ENCODE data around the gene KRTAP10-3. TPM values are rescaled to one million over a fixed set of nuclear protein-coding genes. Genes with fewer than 3 reads are reported as not detected.

The KRTAP10-3 gene
- total and polyA plus RNA-seq, 2 donors (not counting 3 experiments of a cell fraction or from before 2014, with no cell fraction given): not detected

DNA sequence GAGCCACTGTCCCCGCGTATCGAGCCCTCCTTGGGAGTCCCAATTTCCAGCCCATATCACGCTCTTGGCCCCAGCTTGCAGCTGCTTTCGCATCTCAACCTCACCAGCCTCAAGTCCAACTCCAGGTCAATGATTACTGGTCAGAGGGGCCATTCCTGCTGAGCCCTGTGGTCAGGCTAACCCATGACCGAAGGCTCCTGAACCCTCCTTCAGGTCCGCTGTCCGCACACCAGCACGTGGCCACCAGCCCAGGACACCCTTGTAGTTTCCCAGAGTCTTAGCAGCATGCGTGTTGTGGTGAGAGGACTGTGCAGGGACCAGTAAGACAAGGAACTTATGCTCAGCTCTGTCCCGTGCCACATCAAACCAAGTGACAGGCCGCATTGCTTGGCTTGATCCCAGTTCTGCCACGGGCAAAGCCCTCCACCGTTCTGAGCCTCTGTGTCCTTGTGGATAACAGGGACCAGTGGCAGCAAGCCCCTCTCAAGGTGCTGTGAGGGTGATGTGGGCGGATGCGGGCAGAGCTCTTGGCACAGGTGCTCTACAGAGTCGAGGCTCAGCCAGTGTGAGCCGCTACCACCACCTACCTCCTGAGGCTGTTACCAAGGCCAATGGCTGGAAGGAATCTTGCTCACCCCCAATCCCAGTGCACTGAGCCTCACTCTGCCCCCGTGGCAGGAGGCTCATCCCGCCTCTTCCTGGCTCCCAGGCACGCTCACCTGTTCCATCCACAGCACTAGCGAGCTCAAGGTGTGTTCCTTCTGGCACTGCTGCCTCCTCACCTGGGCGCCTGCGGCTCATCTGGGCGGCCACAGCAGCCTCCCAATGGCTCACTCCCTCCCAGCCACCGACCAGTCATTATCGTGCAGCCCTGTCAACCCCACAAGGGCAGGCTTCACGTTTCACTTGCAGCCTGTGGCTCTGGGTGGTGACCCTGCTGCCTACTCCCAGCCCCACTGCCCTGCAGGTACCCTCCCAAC is 39.0 kb downstream of the KRTAP10-3 start:
- H3K4me1 ChIP-seq (ENCODE audit: control insufficient read depth, extremely low read depth, insufficient read depth, low read length): no peaks in the 10 kb centered on the region
- no peak for FAIRE-seq
- H3K27ac ChIP-seq (ENCODE audit: insufficient read depth, low read depth, low read length): no peak overlapping the region
- no peak overlapping the region for H3K9ac ChIP-seq (replicated peaks; ENCODE audit: extremely low read depth, insufficient read depth, low read length)
- no peaks in the 10 kb centered on the region for H3K9me1 ChIP-seq (replicated peaks; ENCODE audit: control insufficient read depth, extremely low read depth, insufficient read depth, low read length)
- DNase-seq (ENCODE audit: low read depth, low spot score): no peak
- no peaks in the 10 kb centered on the region for H3K79me2 ChIP-seq (ENCODE audit: control insufficient read depth, insufficient read depth, low read length)
- ChIA-PET CTCF (no interaction called here), POLR2A (no interaction called here)
- no peaks in the 10 kb centered on the region for H3K36me3 ChIP-seq (ENCODE audit: control insufficient read depth in 2 of 2, extremely low read depth in 1 of 2, insufficient read depth in 2 of 2, low read length in 2 of 2)
- no peak overlapping the region for H2AFZ ChIP-seq (ENCODE audit: low read depth, low read length)
- no peak overlapping the region for H3K4me2 ChIP-seq (ENCODE audit: insufficient read depth, low read length)
- H3K27me3 ChIP-seq (ENCODE audit: control insufficient read depth in 2 of 2, insufficient read depth in 2 of 2, low read length in 2 of 2): no peaks in the 10 kb centered on the region
- BruUV-seq (replicated peaks): no TSS peak
- no peak overlapping the region for H3K4me3 ChIP-seq (replicated peaks in 1 of 3; ENCODE audit: insufficient read depth in 1 of 3, low read depth in 1 of 3, low read length in 3 of 3)
- TF ChIP-seq FOS (IDR thresholded peaks at IDR 0.05; ENCODE audit: borderline replicate concordance, insufficient read depth, low read length) (no peak), JUN (IDR thresholded peaks at IDR 0.05; ENCODE audit: borderline replicate concordance, insufficient read depth, insufficient read length, low read depth) (no peak), POLR2AphosphoS5 (IDR thresholded peaks at IDR 0.05; ENCODE audit: insufficient read depth, low read depth, low read length) (no peak), EZH2 (IDR thresholded peaks at IDR 0.05; ENCODE audit: borderline replicate concordance, low read depth, low read length, severe bottlenecking) (no peak), POLR2A (IDR thresholded peaks at IDR 0.05; ENCODE audit: low read depth, low read length) (no peak), GATA2 (IDR thresholded peaks at IDR 0.05; ENCODE audit: insufficient read depth, insufficient read length, low read depth, low read length) (no peak), MYC (IDR thresholded peaks at IDR 0.05; ENCODE audit: low read depth, low read length) (no peak)
- TF ChIP-seq, protein P1, sequence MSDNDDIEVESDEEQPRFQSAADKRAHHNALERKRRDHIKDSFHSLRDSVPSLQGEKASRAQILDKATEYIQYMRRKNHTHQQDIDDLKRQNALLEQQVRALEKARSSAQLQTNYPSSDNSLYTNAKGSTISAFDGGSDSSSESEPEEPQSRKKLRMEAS (IDR thresholded peaks at IDR 0.05; ENCODE audit: insufficient read depth, insufficient read length): no peak
- TF ChIP-seq, protein P2, sequence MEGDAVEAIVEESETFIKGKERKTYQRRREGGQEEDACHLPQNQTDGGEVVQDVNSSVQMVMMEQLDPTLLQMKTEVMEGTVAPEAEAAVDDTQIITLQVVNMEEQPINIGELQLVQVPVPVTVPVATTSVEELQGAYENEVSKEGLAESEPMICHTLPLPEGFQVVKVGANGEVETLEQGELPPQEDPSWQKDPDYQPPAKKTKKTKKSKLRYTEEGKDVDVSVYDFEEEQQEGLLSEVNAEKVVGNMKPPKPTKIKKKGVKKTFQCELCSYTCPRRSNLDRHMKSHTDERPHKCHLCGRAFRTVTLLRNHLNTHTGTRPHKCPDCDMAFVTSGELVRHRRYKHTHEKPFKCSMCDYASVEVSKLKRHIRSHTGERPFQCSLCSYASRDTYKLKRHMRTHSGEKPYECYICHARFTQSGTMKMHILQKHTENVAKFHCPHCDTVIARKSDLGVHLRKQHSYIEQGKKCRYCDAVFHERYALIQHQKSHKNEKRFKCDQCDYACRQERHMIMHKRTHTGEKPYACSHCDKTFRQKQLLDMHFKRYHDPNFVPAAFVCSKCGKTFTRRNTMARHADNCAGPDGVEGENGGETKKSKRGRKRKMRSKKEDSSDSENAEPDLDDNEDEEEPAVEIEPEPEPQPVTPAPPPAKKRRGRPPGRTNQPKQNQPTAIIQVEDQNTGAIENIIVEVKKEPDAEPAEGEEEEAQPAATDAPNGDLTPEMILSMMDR (IDR thresholded peaks at IDR 0.05; ENCODE audit: extremely low read depth in 1 of 2, insufficient read depth in 1 of 2, low read depth in 1 of 2, low read length in 2 of 2): no peak
- dilution Hi-C loops (cut with MboI; ENCODE audit: extremely low pct_ligation_motif_present, low sequenced_read_pairs) (no loop called here), intact Hi-C loops (cut with micrococcal nuclease) (loop anchor here (10.0 kb wide), 1 partner anchor 415 kb away; no protein-coding TSS in a partner anchor)
- H4K20me1 ChIP-seq (replicated peaks; ENCODE audit: control insufficient read depth, extremely low read depth, insufficient read depth, low read length): no peaks in the 10 kb centered on the region
- H3K9me3 ChIP-seq (replicated peaks; ENCODE audit: control insufficient read depth, insufficient read depth, low read length): no peaks in the 10 kb centered on the region
